ENCODE measurements around the gene OR52E6. TPM values are rescaled to one million over a fixed set of nuclear protein-coding genes. Genes with fewer than 3 reads are reported as not detected.

Gene OR52E6
- polyA plus RNA-seq (2011; rRNA removed): not detected in 2 replicates
- polyA minus RNA-seq (2011; rRNA and poly(A)+ RNA removed): 0.77 and 0.85 TPM in 2 replicates

DNA sequence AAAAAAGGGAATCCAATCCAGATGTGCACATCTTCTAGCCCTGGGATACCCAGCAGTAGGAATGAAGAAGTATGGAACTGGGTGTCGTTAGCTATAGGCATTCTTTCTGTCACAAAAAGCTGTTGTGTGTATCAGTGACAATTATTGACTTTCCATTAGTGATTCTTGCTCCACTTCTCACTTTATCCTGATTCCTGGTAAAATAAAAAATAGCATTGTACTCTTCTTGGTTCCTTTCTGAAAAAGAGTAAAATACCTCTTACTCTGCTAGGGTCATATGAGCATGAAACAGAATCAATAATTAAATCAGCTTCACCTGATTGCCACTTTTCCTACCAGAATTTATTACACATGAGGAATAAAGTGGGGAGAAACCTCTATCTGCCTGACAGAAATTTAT, at the start of gene OR52E6:
Gene OR52E6, minus strand, starts transcription at position 101 of the 400 bp plus-strand sequence. Its CDS starts 0 bp downstream, at position 101.
- TF ChIP-seq, protein P1, sequence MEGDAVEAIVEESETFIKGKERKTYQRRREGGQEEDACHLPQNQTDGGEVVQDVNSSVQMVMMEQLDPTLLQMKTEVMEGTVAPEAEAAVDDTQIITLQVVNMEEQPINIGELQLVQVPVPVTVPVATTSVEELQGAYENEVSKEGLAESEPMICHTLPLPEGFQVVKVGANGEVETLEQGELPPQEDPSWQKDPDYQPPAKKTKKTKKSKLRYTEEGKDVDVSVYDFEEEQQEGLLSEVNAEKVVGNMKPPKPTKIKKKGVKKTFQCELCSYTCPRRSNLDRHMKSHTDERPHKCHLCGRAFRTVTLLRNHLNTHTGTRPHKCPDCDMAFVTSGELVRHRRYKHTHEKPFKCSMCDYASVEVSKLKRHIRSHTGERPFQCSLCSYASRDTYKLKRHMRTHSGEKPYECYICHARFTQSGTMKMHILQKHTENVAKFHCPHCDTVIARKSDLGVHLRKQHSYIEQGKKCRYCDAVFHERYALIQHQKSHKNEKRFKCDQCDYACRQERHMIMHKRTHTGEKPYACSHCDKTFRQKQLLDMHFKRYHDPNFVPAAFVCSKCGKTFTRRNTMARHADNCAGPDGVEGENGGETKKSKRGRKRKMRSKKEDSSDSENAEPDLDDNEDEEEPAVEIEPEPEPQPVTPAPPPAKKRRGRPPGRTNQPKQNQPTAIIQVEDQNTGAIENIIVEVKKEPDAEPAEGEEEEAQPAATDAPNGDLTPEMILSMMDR (IDR thresholded peaks at IDR 0.05; ENCODE audit: insufficient read depth, low read depth, low read length): no peak
- ChIA-PET CTCF (interaction anchor here (1.0 kb wide), 1 partner anchor 10 kb away, joined by 3 read pairs; no protein-coding TSS in a partner anchor), POLR2A (no interaction called here)
- no peak within 1 kb of the TSS for H3K4me3 ChIP-seq (ENCODE audit: low read depth, low read length)
- no peaks in the 10 kb centered on the region for H3K36me3 ChIP-seq (ENCODE audit: control insufficient read depth, insufficient read depth, low read length)
- no peak for DNase-seq (ENCODE audit: low read depth)
- H3K27me3 ChIP-seq (ENCODE audit: control insufficient read depth, insufficient read depth, low read length): no peaks in the 10 kb centered on the region

DNA sequence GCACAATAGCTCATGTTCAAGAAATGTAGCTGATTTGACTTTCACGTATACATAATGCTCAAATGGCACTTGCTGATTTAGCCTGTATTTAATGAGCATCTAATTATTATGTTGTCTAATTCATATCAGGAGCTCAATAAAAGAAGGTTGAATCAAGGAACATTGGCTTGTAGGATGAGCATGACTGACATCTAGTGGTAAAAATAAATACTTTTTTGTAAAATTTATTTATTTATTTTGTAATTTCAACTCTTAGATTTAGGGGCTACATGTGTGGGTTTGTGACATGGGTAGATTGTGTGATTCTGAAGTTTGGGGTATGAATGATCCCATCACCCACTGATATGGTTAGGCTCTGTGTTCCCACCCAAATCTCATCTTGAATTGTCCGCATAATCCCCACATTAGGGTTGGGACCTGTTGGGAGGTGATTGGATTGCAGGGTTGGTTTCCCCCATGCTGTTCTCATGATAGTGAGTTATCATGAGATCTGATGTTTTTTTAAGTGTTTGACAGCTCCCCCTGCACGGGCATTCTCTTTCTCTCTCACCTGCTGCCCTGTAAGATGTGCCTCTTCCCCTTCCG, 49.6 kb upstream of the OR52E6 start:
- CTCF ChIA-PET: interaction anchor here (0.6 to 1.7 kb wide), 8 partner anchors 9 to 472 kb away, joined by 3 to 8 read pairs (median 4); partner anchors contain the start of gene TRIM5
- POLR2A ChIA-PET: no interaction called here
- no peak overlapping the region for H3K4me3 ChIP-seq (ENCODE audit: low read depth, low read length)
- DNase-seq (ENCODE audit: low read depth): no peak
- no peaks in the 10 kb centered on the region for H3K27me3 ChIP-seq (ENCODE audit: control insufficient read depth, insufficient read depth, low read length)
- no peaks in the 10 kb centered on the region for H3K36me3 ChIP-seq (ENCODE audit: control insufficient read depth, insufficient read depth, low read length)
- TF ChIP-seq, protein P1 (IDR thresholded peaks at IDR 0.05; ENCODE audit: insufficient read depth, low read depth, low read length): peak; percentile 36; the same call in 1 of the 2 replicates

DNA sequence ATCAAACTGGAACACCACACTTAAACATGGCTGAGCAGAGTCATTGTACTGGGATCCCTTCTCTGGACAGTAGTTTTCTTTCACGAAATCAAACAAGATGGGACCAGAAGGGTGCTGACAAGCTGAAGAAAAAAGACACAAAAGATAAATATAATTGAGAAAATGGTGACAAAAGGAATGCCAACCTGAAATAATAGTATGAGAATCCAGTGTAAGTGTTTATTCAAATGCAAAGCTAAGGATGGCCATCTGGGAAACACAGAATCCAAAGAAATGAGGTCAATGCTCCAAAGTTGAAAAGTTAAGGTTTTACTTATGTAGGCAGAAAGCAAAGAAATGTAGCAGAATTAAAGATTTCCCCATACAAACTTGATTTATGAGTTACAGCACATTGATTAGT, 46.0 kb upstream of the OR52E6 start:
- TF ChIP-seq, protein P1 (IDR thresholded peaks at IDR 0.05; ENCODE audit: insufficient read depth, low read depth, low read length): no peak
- ChIA-PET CTCF (no interaction called here), POLR2A (no interaction called here)
- DNase-seq (ENCODE audit: low read depth): no peak
- Histone ChIP-seq H3K4me3 (ENCODE audit: low read depth, low read length) (no peak overlapping the region), H3K27me3 (ENCODE audit: control insufficient read depth, insufficient read depth, low read length) (no peaks in the 10 kb centered on the region), H3K36me3 (ENCODE audit: control insufficient read depth, insufficient read depth, low read length) (no peaks in the 10 kb centered on the region)

DNA sequence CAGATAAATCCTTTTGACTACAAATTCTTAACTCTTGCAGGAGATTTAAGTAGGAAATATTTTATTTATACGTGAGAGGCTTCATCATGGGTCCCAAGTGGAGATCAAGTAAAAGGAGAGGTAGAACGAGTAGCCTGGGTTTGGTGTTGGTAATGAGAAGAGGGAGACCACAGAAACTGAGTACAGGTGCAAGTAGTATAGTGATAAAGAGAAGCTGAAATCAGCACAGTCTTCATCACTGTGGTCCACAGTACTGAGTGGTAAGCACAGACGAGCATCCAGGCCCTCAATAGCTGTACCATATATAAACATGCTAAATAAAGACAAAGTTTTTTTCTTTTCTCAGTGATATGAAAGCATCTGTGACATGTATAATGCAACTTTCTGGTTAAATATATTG, 45.5 kb upstream of the OR52E6 start:
- TF ChIP-seq, protein P1 (IDR thresholded peaks at IDR 0.05; ENCODE audit: insufficient read depth, low read depth, low read length): no peak
- DNase-seq (ENCODE audit: low read depth): no peak
- H3K27me3 ChIP-seq (ENCODE audit: control insufficient read depth, insufficient read depth, low read length): no peaks in the 10 kb centered on the region
- no peaks in the 10 kb centered on the region for H3K36me3 ChIP-seq (ENCODE audit: control insufficient read depth, insufficient read depth, low read length)
- ChIA-PET CTCF (no interaction called here), POLR2A (no interaction called here)
- no peak overlapping the region for H3K4me3 ChIP-seq (ENCODE audit: low read depth, low read length)

DNA sequence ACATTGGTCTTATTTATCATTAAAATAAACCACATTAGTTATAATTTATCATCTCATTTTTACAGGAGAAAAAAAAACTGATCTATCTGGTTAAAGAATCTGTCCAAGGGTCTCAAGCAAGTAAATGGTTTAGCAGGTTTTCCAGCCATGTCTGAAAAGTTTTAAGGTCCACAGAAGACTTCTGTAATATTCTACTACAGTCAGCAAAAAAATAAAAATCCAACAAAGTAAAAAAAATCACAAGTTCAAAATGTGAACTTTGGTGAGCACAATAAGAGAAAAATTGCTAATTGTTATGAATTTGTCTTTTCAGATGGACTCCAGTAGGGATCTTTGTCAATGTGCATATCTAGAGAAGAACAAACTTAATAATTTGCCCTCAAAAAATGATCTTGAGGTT, 40.1 kb upstream of the OR52E6 start:
- no peaks in the 10 kb centered on the region for H3K36me3 ChIP-seq (ENCODE audit: control insufficient read depth, insufficient read depth, low read length)
- ChIA-PET POLR2A (no interaction called here), CTCF (interaction anchor here (1.6 kb wide), 1 partner anchor 9 kb away, joined by 8 read pairs; no protein-coding TSS in a partner anchor)
- H3K4me3 ChIP-seq (ENCODE audit: low read depth, low read length): no peak overlapping the region
- DNase-seq (ENCODE audit: low read depth): no peak
- TF ChIP-seq, protein P1 (IDR thresholded peaks at IDR 0.05; ENCODE audit: insufficient read depth, low read depth, low read length): no peak
- H3K27me3 ChIP-seq (ENCODE audit: control insufficient read depth, insufficient read depth, low read length): no peaks in the 10 kb centered on the region
